Stimulated activated CD8-positive, alpha-beta memory T cell treated with anti-CD3 and anti-CD28 coated beads, Interleukin-15, amount 100 ng/mL, for 4 hours (primary cell): ENCODE measurements around the gene AQP6.
A peak's percentile ranks its signal among the peaks of the same experiment; 100 is the strongest.

Experiments
- DNase-seq, 2 donors: peaks; one replicate each; pipeline ENCODE4 v3.0.0-alpha.2; 2020; ENCODE audit warnings: low read depth in 2 of 2

The AQP6 gene

GRCh38 chr12:49955899-49956662 lies 16.7 kb upstream of the AQP6 start:
- DNase-seq, result no peak

GRCh38 chr12:49956663-49957569 lies 15.8 kb upstream of the AQP6 start:
- DNase-seq, result no peak

- no peak for DNase-seq
Measured at GRCh38 chr12:49957570-49957967, 15.2 kb upstream of the AQP6 start.

GRCh38 chr12:49959685-49960473 lies 12.9 kb upstream of the AQP6 start:
- no peak for DNase-seq

- no peak for DNase-seq
Measured at GRCh38 chr12:49960474-49961110, 12.2 kb upstream of the AQP6 start.

GRCh38 chr12:49961111-49961922 lies 11.4 kb upstream of the AQP6 start, which contains the start of gene AQP5:
Gene AQP5 (plus strand): TSS chr12:49961872. CDS start chr12:49962018, 146 bp downstream.
- no peak for DNase-seq

- DNase-seq, result no peak
Measured at GRCh38 chr12:49961993-49962764, 10.6 kb upstream of the AQP6 start.

- no peak for DNase-seq
Measured at GRCh38 chr12:49962861-49963765, 9.6 kb upstream of the AQP6 start.

- DNase-seq, result no peak
Measured at GRCh38 chr12:49963976-49964815, 8.6 kb upstream of the AQP6 start.

- no peak for DNase-seq
Measured at GRCh38 chr12:49964849-49965624, 7.7 kb upstream of the AQP6 start.

GRCh38 chr12:49965836-49966235 lies 6.9 kb upstream of the AQP6 start:
- DNase-seq, result no peak

- DNase-seq, result no peak
Measured at GRCh38 chr12:49966511-49967041, 6.2 kb upstream of the AQP6 start.

GRCh38 chr12:49967042-49967776 lies 5.5 kb upstream of the AQP6 start:
- peak; percentile 72 to 74 for DNase-seq

GRCh38 chr12:49967777-49968250 lies 4.9 kb upstream of the AQP6 start:
- DNase-seq, result no peak

GRCh38 chr12:49968471-49968870 lies 4.3 kb upstream of the AQP6 start:
- DNase-seq, result no peak

GRCh38 chr12:49969027-49969426 lies 3.7 kb upstream of the AQP6 start:
- no peak for DNase-seq
